ENCODE measurements around the gene HAGH.

Gene HAGH

GRCh38 chr16:1818873-1819525 is 7.6 kb downstream of the HAGH start:
- Histone ChIP-seq H3K4me3 (replicated peaks; ENCODE audit: low read depth, low read length) (no peak overlapping the region), H3K27me3 (replicated peaks; ENCODE audit: control insufficient read depth, insufficient read depth, low read length) (no peaks in the 10 kb centered on the region), H3K36me3 (ENCODE audit: control insufficient read depth, insufficient read depth, low read length) (peaks cover 8% of the 10 kb centered on the region)
- TF ChIP-seq CTCF (IDR thresholded peaks at IDR 0.05; ENCODE audit: insufficient read depth, low read length, poor library complexity, severe bottlenecking): no peak
- DNase-seq (ENCODE audit: extremely low read depth, insufficient read length): no peak

GRCh38 chr16:1818204-1818872 is 8.3 kb downstream of the HAGH start:
- H3K27me3 ChIP-seq (replicated peaks; ENCODE audit: control insufficient read depth, insufficient read depth, low read length): no peaks in the 10 kb centered on the region
- no peak overlapping the region for H3K4me3 ChIP-seq (replicated peaks; ENCODE audit: low read depth, low read length)
- no peak for TF ChIP-seq CTCF (IDR thresholded peaks at IDR 0.05; ENCODE audit: insufficient read depth, low read length, poor library complexity, severe bottlenecking)
- peaks cover 8% of the 10 kb centered on the region for H3K36me3 ChIP-seq (ENCODE audit: control insufficient read depth, insufficient read depth, low read length)
- DNase-seq (ENCODE audit: extremely low read depth, insufficient read length): no peak

GRCh38 chr16:1817716-1818115 is 8.9 kb downstream of the HAGH start:
- no peak for DNase-seq (ENCODE audit: extremely low read depth, insufficient read length)
- no peak overlapping the region for H3K4me3 ChIP-seq (replicated peaks; ENCODE audit: low read depth, low read length)
- peaks cover 8% of the 10 kb centered on the region for H3K36me3 ChIP-seq (ENCODE audit: control insufficient read depth, insufficient read depth, low read length)
- no peaks in the 10 kb centered on the region for H3K27me3 ChIP-seq (replicated peaks; ENCODE audit: control insufficient read depth, insufficient read depth, low read length)
- TF ChIP-seq CTCF (IDR thresholded peaks at IDR 0.05; ENCODE audit: insufficient read depth, low read length, poor library complexity, severe bottlenecking): no peak

- no peak overlapping the region for H3K4me3 ChIP-seq (replicated peaks; ENCODE audit: low read depth, low read length)
- no peak for DNase-seq (ENCODE audit: extremely low read depth, insufficient read length)
These were observed 9.4 kb downstream of the HAGH start for GRCh38 chr16:1817276-1817589.

GRCh38 chr16:1816396-1817275 is 10.0 kb downstream of the HAGH start:
- DNase-seq (ENCODE audit: extremely low read depth, insufficient read length): no peak
- Histone ChIP-seq H3K27me3 (replicated peaks; ENCODE audit: control insufficient read depth, insufficient read depth, low read length) (no peaks in the 10 kb centered on the region), H3K4me3 (replicated peaks; ENCODE audit: low read depth, low read length) (no peak overlapping the region), H3K36me3 (ENCODE audit: control insufficient read depth, insufficient read depth, low read length) (peaks cover 4% of the 10 kb centered on the region)
- no peak for TF ChIP-seq CTCF (IDR thresholded peaks at IDR 0.05; ENCODE audit: insufficient read depth, low read length, poor library complexity, severe bottlenecking)

More at GRCh38 chr16:1817276-1817589, 9.4 kb downstream of the HAGH start:
- no peak for TF ChIP-seq CTCF (IDR thresholded peaks at IDR 0.05; ENCODE audit: insufficient read depth, low read length, poor library complexity, severe bottlenecking)
- peaks cover 6% of the 10 kb centered on the region for H3K36me3 ChIP-seq (ENCODE audit: control insufficient read depth, insufficient read depth, low read length)
- H3K27me3 ChIP-seq (replicated peaks; ENCODE audit: control insufficient read depth, insufficient read depth, low read length): no peaks in the 10 kb centered on the region
